ENCODE data around the gene AP3M1. TPM values are rescaled to one million over a fixed set of nuclear protein-coding genes. Genes with fewer than 3 reads are reported as not detected.
"Not testable (repeated sequence)": the region's sequence is repeated elsewhere in the genome, so short reads cannot be mapped to it uniquely, and the experiment has no call there.

AP3M1 gene
- total RNA-seq, 4 donors from 2014 or later, result 23.0 to 26.1 (median 24.3) TPM

GRCh38 chr10:74139981-74140380 lies 10.6 kb downstream of the AP3M1 start:
- WGBS, 2 donors, result 98 to 100% methylated on average over 8 to 14 of the region's 18 CpGs
- TF ChIP-seq CTCF (IDR thresholded peaks at IDR 0.05), result no peak
- no peak for TF ChIP-seq POLR2A (IDR thresholded peaks at IDR 0.05)

GRCh38 chr10:74138596-74138995 lies 12.0 kb downstream of the AP3M1 start:
- WGBS, 2 donors, result 84 to 89% methylated on average over 2 to 5 of the region's 5 CpGs
- H3K27ac ChIP-seq; H3K9me3 ChIP-seq; DNase-seq; intact Hi-C loops (cut with DNase I); H3K4me3 ChIP-seq; H3K4me1 ChIP-seq; H3K27me3 ChIP-seq: not testable (repeated sequence)
- peaks cover 16 to 62% (median 24%) of the 10 kb centered on the region in 3 donors for H3K36me3 ChIP-seq

More at GRCh38 chr10:74139981-74140380, 10.6 kb downstream of the AP3M1 start:
- Histone ChIP-seq H3K27ac (no peak overlapping the region), H3K36me3 (peaks cover 16 to 49% (median 24%) of the 10 kb centered on the region in 3 donors), H3K4me3 (no peak overlapping the region), H3K4me1 (peaks cover under 1 to 7% (median 5%) of the 10 kb centered on the region in 3 donors), H3K27me3 (no peaks in the 10 kb centered on the region), H3K9me3 (no peaks in the 10 kb centered on the region)
- DNase-seq, result no peak
- intact Hi-C loops (cut with DNase I), result no loop called here

- H3K4me1 ChIP-seq, result no peaks in the 10 kb centered on the region
- 84 to 89% methylated on average over 5 of the region's 5 CpGs for WGBS, 2 donors
- no peak for DNase-seq
- no peaks in the 10 kb centered on the region for H3K27me3 ChIP-seq
- intact Hi-C loops (cut with DNase I), result no loop called here
- peaks cover 16 to 68% (median 28%) of the 10 kb centered on the region in 3 donors for H3K36me3 ChIP-seq
- TF ChIP-seq CTCF (IDR thresholded peaks at IDR 0.05) (no peak), POLR2A (IDR thresholded peaks at IDR 0.05) (no peak)
- H3K4me3 ChIP-seq, result no peak overlapping the region
- H3K27ac ChIP-seq, result no peak overlapping the region
- no peaks in the 10 kb centered on the region for H3K9me3 ChIP-seq
Observed at GRCh38 chr10:74137992-74138391, 12.6 kb downstream of the AP3M1 start.

GRCh38 chr10:74135452-74135851 lies 15.2 kb downstream of the AP3M1 start:
- Histone ChIP-seq H3K27me3 (no peaks in the 10 kb centered on the region), H3K4me3 (no peak overlapping the region), H3K4me1 (no peaks in the 10 kb centered on the region), H3K9me3 (no peaks in the 10 kb centered on the region), H3K36me3 (peaks cover 16 to 93% (median 31%) of the 10 kb centered on the region in 3 donors), H3K27ac (no peak overlapping the region)
- WGBS, 2 donors, result 87 to 88% methylated on average over 3 of the region's 3 CpGs
- TF ChIP-seq POLR2A (IDR thresholded peaks at IDR 0.05) (no peak), CTCF (IDR thresholded peaks at IDR 0.05) (no peak)
- no peak for DNase-seq
- intact Hi-C loops (cut with DNase I), result no loop called here

GRCh38 chr10:74133923-74134820 lies 16.5 kb downstream of the AP3M1 start:
- intact Hi-C loops (cut with DNase I), result no loop called here
- Histone ChIP-seq H3K36me3 (peaks cover 16 to 97% (median 40%) of the 10 kb centered on the region in 3 donors), H3K4me3 (no peak overlapping the region), H3K9me3 (no peaks in the 10 kb centered on the region), H3K27ac (no peak overlapping the region), H3K27me3 (no peaks in the 10 kb centered on the region), H3K4me1 (no peaks in the 10 kb centered on the region)
- DNase-seq, result no peak
- no peak for TF ChIP-seq POLR2A (IDR thresholded peaks at IDR 0.05)
- no peak for TF ChIP-seq CTCF (IDR thresholded peaks at IDR 0.05)
- 83 to 87% methylated on average over 11 of the region's 11 CpGs for WGBS, 2 donors

All from esophagus squamous epithelium (tissue), 5 donors.